ENCODE data around the gene MARCHF2.
"Not testable (repeated sequence)": the region's sequence is repeated elsewhere in the genome, so short reads cannot be mapped to it uniquely, and the experiment has no call there.

GRCh38 chr19:8385566-8385965, 27.5 kb upstream of the MARCHF2 start:
- not testable (repeated sequence) for TF ChIP-seq CTCF, POLR2A (IDR thresholded peaks at IDR 0.05)
